ENCODE data around the gene PCDHGC5. TPM values are rescaled to one million over a fixed set of nuclear protein-coding genes. Genes with fewer than 3 reads are reported as not detected.

The PCDHGC5 gene
- total and polyA plus RNA-seq, 7 donors: 0.08 to 1.2 (median 0.65) TPM; not detected in 1

DNA sequence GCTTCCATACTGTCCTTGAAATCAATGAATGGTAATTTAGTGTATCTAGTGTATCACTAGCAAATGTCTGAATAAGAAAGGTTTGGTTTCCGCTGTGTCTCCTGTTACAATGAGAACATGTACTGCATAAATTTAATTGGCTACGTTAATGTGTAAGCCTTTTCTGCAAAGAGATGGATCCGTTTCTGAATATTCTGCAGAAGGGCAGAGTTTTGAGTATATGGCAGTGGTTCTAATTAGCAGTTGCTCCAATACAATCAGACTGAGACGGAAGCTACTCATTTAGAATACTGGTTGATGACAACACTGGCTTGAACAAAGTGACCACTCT, 4.6 kb upstream of the PCDHGC5 start:
- peak overlapping the region; percentile 57 for H3K4me3 ChIP-seq
- peaks cover 0 to 16% (median 3%) of the 10 kb centered on the region in 3 donors for H3K27me3 ChIP-seq (ENCODE audit: insufficient read depth in 3 of 3, low read length in 2 of 3)
- no peak overlapping the region for H3K27ac ChIP-seq
- H3K9me3 ChIP-seq: no peaks in the 10 kb centered on the region
- ATAC-seq (no peak), DNase-seq (no peak)
- H3K36me3 ChIP-seq (ENCODE audit: insufficient read depth in 1 of 2, low read depth in 1 of 2): no peaks in the 10 kb centered on the region
- TF ChIP-seq, protein P1, sequence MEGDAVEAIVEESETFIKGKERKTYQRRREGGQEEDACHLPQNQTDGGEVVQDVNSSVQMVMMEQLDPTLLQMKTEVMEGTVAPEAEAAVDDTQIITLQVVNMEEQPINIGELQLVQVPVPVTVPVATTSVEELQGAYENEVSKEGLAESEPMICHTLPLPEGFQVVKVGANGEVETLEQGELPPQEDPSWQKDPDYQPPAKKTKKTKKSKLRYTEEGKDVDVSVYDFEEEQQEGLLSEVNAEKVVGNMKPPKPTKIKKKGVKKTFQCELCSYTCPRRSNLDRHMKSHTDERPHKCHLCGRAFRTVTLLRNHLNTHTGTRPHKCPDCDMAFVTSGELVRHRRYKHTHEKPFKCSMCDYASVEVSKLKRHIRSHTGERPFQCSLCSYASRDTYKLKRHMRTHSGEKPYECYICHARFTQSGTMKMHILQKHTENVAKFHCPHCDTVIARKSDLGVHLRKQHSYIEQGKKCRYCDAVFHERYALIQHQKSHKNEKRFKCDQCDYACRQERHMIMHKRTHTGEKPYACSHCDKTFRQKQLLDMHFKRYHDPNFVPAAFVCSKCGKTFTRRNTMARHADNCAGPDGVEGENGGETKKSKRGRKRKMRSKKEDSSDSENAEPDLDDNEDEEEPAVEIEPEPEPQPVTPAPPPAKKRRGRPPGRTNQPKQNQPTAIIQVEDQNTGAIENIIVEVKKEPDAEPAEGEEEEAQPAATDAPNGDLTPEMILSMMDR (IDR thresholded peaks at IDR 0.05): no peak
- H3K4me1 ChIP-seq: peaks cover 22% of the 10 kb centered on the region
- intact Hi-C loops (cut with DNase I): no loop called here
- 20 to 39% (median 29%) methylated on average over 4 of the region's 4 CpGs for WGBS, 3 donors

DNA sequence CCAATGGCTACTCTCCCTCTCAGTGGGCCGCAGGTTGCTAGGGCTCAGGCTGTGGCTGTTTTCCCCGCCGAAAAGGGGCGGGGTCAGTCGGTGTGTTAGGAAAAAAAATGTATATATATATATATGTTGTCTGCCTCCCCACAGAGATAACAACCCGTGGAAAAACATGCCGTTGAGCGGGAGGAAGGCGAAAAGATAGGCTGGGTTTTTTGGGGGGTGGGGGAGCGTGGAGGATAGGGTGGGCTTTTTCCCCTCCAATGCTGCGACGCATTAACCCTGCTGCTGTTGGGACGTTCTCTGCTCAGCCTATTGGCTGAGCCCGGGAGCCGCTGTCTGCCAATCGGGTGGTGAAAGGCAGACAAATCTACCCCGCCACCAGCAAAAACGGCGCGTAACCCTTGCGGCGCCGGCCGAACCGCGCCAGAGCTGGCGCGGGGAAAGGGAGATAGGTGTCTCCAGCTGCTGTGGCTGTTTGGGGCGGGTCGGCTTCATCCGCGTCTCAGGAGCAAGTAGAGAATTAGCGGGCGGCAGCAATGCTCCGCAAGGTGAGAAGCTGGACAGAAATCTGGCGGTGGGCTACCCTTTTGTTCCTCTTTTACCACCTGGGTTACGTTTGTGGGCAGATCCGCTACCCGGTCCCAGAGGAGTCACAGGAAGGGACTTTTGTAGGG, 4.1 kb upstream of the PCDHGC5 start, which contains the start of gene PCDHGC4:
TSS of gene PCDHGC4 (plus strand) at position 390 of the 671 bp plus-strand sequence. CDS start at position 534, 144 bp downstream.
- 12 to 22% (median 13%) methylated on average over 39 of the region's 39 CpGs for WGBS, 3 donors
- intact Hi-C loops (cut with DNase I): no loop called here
- H3K36me3 ChIP-seq (ENCODE audit: insufficient read depth in 1 of 2, low read depth in 1 of 2): peaks cover 0 to 4% of the 10 kb centered on the region in 2 donors
- DNase-seq: peak in 1 of 2 donors; percentile 48
- ATAC-seq: peak in 3 of 4 donors; percentile 4 to 49 (median 23)
- peaks cover 0 to 12% (median 3%) of the 10 kb centered on the region in 3 donors for H3K27me3 ChIP-seq (ENCODE audit: insufficient read depth in 3 of 3, low read length in 2 of 3)
- H3K27ac ChIP-seq: no peak within 1 kb of the TSS
- TF ChIP-seq, protein P1 (IDR thresholded peaks at IDR 0.05): no peak
- H3K4me3 ChIP-seq: peak within 1 kb of the TSS; percentile 57
- no peaks in the 10 kb centered on the region for H3K9me3 ChIP-seq
- H3K4me1 ChIP-seq: peaks cover 17% of the 10 kb centered on the region

DNA sequence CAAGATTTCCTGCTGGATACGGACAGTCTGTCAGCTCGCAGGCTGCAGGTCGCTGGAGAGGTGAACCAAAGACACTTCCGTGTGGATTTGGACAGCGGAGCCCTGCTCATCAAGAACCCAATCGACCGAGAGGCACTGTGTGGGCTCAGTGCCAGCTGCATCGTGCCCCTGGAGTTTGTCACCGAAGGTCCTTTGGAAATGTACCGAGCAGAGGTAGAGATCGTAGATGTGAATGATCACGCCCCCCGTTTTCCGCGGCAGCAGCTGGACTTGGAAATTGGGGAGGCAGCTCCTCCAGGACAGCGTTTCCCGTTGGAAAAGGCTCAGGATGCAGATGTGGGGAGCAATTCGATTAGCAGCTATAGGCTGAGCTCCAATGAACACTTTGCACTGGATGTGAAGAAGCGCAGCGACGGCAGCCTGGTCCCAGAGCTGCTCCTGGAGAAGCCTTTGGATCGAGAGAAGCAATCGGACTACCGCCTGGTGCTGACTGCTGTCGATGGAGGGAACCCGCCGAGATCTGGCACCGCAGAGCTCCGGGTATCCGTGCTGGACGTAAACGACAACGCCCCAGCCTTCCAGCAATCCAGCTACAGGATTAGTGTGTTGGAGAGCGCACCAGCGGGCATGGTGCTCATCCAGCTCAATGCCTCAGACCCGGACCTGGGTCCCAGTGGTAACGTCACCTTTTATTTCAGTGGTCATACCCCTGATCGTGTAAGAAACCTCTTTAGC, 3.4 kb upstream of the PCDHGC5 start:
- peak in 1 of 2 donors; percentile 21 for DNase-seq
- peaks cover 0 to 12% (median 3%) of the 10 kb centered on the region in 3 donors for H3K27me3 ChIP-seq (ENCODE audit: insufficient read depth in 3 of 3, low read length in 2 of 3)
- ATAC-seq: peak in 1 of 4 donors; percentile 25
- peak overlapping the region; percentile 57 for H3K4me3 ChIP-seq
- H3K36me3 ChIP-seq (ENCODE audit: insufficient read depth in 1 of 2, low read depth in 1 of 2): peaks cover 0 to 9% of the 10 kb centered on the region in 2 donors
- TF ChIP-seq, protein P1 (IDR thresholded peaks at IDR 0.05): no peak
- no peaks in the 10 kb centered on the region for H3K9me3 ChIP-seq
- 37 to 50% (median 38%) methylated on average over 38 of the region's 38 CpGs for whole genome bisulfite sequencing, 3 donors
- peaks cover 15% of the 10 kb centered on the region for H3K4me1 ChIP-seq
- intact Hi-C loops (cut with DNase I): no loop called here
- no peak overlapping the region for H3K27ac ChIP-seq

DNA sequence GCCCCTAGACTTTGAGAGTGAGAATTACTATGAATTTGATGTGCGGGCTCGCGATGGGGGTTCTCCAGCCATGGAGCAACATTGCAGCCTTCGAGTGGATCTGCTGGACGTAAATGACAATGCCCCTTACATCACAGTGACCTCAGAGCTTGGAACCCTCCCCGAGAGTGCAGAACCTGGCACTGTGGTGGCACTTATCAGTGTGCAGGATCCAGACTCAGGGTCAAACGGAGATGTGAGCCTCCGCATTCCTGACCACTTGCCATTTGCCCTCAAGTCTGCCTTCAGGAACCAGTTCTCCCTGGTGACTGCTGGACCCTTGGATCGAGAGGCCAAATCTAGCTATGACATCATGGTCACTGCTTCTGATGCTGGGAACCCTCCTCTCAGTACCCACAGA, 2.8 kb upstream of the PCDHGC5 start:
- ATAC-seq (no peak), DNase-seq (no peak)
- Histone ChIP-seq H3K9me3 (no peaks in the 10 kb centered on the region), H3K4me1 (peaks cover 15% of the 10 kb centered on the region), H3K27me3 (ENCODE audit: insufficient read depth in 3 of 3, low read length in 2 of 3) (peaks cover 0 to 12% (median 3%) of the 10 kb centered on the region in 3 donors), H3K36me3 (ENCODE audit: insufficient read depth in 1 of 2, low read depth in 1 of 2) (peaks cover 0 to 9% of the 10 kb centered on the region in 2 donors), H3K27ac (no peak overlapping the region), H3K4me3 (no peak overlapping the region)
- intact Hi-C loops (cut with DNase I): no loop called here
- WGBS, 3 donors: 72 to 78% (median 74%) methylated on average over 9 of the region's 9 CpGs
- TF ChIP-seq, protein P1 (IDR thresholded peaks at IDR 0.05): no peak

All from psoas muscle (tissue), 8 donors.